ENCODE data around the gene EXD2. TPM values are rescaled to one million over a fixed set of nuclear protein-coding genes. Genes with fewer than 3 reads are reported as not detected.

EXD2 gene
- total RNA-seq, 4 donors from 2014 or later: 14.9 to 28.0 (median 18.1) TPM

DNA sequence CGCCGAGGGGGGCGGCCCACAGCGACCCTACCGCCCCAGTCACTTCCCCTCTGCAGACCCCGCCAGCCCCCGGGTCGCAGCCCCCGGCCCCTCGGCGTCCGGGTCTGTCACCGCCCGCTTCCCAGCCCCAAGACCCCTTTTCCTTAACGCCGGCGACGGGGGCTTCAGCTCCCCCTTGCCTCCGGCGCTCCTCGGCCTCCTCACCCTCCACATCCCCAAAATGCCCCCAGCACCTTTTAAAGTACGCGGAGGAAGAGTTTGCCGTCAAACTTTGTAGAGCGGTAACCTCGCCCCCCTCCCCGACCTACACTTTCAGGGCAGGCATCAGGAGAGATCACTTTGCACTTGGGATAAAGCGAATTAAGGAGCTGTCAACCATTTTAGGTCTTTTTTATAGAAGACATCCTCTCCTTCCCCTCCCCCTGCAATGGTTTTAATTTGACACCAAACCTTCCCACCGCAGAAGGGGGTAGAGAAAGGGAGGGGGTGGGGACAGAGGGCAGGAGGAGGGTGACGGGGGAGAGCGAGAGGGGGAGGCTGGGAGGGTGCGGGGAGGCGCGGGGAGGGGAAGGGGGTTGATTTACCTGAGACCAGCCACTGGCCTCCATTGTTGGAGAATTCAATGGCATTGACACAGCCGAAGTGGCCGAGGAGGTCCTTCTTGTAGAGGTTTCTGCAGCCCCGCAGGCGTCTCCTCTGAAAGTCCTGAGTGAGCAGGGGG is 39.0 kb upstream of the EXD2 start:
- intact Hi-C loops (cut with DNase I; ENCODE audit: low total_unique reads): no loop called here
- peak overlapping the region; percentile 93 for H3K4me3 ChIP-seq (ENCODE audit: low read depth, poor library complexity, severe bottlenecking)
- peak in 1 of 2 donors; percentile 83 for DNase-seq (ENCODE audit: low spot score in 2 of 2)
- TF ChIP-seq CTCF (IDR thresholded peaks at IDR 0.05) (no peak), POLR2A (IDR thresholded peaks at IDR 0.05) (no peak)
- 1% methylated on average over 31 to 35 of the region's 38 CpGs for WGBS, 2 donors

- no peak for TF ChIP-seq CTCF (IDR thresholded peaks at IDR 0.05)
- no peak for TF ChIP-seq POLR2A (IDR thresholded peaks at IDR 0.05)
- H3K4me3 ChIP-seq (ENCODE audit: low read depth, poor library complexity, severe bottlenecking): peak within 1 kb of the TSS; percentile 93
- intact Hi-C loops (cut with DNase I; ENCODE audit: low total_unique reads): no loop called here
- DNase-seq (ENCODE audit: low spot score in 2 of 2): peak; percentile 95 to 98
- WGBS, 2 donors: 1 to 2% methylated on average over 21 to 24 of the region's 26 CpGs
Measured at GRCh38 chr14:69152902-69153151, 38.5 kb upstream of the EXD2 start, which contains the start of gene DCAF5. Gene DCAF5, minus strand, starts transcription at chr14:69153119. Its CDS starts 141 bp downstream, at chr14:69152978.

GRCh38 chr14:69153152-69153872 is 38.0 kb upstream of the EXD2 start:
- 0 to 1% methylated on average over 34 to 47 of the region's 72 CpGs for WGBS, 2 donors
- DNase-seq (ENCODE audit: low spot score in 2 of 2): peak in 1 of 2 donors; percentile 21
- H3K4me3 ChIP-seq (ENCODE audit: low read depth, poor library complexity, severe bottlenecking): peak overlapping the region; percentile 71
- TF ChIP-seq POLR2A (IDR thresholded peaks at IDR 0.05) (no peak), CTCF (IDR thresholded peaks at IDR 0.05) (no peak)
- intact Hi-C loops (cut with DNase I; ENCODE audit: low total_unique reads): no loop called here

DNA sequence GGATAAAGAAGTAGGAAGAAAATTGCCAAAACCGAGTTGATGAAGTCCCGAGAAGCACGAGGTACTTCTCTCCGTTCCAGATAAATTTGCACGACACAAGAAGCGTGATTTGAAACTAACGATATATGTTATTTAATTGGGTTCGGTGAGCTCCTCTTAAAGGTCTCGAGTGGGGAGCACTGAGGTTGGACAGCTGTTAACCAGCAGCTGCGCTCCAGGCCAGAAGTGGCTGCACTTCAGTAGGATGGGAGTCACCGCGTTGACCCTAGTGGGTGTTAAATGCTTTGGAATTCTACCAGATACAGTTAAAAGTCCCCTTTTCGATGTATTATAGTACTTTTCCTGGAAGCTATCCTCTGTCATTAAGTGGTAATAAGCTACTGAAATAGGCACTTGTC is 37.4 kb upstream of the EXD2 start:
- intact Hi-C loops (cut with DNase I; ENCODE audit: low total_unique reads): no loop called here
- TF ChIP-seq POLR2A (IDR thresholded peaks at IDR 0.05): no peak
- TF ChIP-seq CTCF (IDR thresholded peaks at IDR 0.05): no peak

GRCh38 chr14:69154779-69155178 is 36.5 kb upstream of the EXD2 start:
- intact Hi-C loops (cut with DNase I; ENCODE audit: low total_unique reads): no loop called here
- no peak for DNase-seq (ENCODE audit: low spot score in 2 of 2)
- no peak for TF ChIP-seq POLR2A (IDR thresholded peaks at IDR 0.05)
- TF ChIP-seq CTCF (IDR thresholded peaks at IDR 0.05): no peak
- 30 to 32% methylated on average over 4 of the region's 4 CpGs for WGBS, 2 donors
- no peak overlapping the region for H3K4me3 ChIP-seq (ENCODE audit: low read depth, poor library complexity, severe bottlenecking)

More for the DNA sequence above, 37.4 kb upstream of the EXD2 start:
- H3K4me3 ChIP-seq (ENCODE audit: low read depth, poor library complexity, severe bottlenecking): peak overlapping the region; percentile 71
- WGBS, 2 donors: 1 to 2% methylated on average over 13 of the region's 13 CpGs
- DNase-seq (ENCODE audit: low spot score in 2 of 2): no peak

All from lower leg skin (tissue), 4 donors.